Measurements from ENCODE around the gene GALK1.
A peak's percentile ranks its signal among the peaks of the same experiment; 100 is the strongest.
"Not testable (repeated sequence)": the region's sequence is repeated elsewhere in the genome, so short reads cannot be mapped to it uniquely, and the experiment has no call there.

The GALK1 gene

DNA sequence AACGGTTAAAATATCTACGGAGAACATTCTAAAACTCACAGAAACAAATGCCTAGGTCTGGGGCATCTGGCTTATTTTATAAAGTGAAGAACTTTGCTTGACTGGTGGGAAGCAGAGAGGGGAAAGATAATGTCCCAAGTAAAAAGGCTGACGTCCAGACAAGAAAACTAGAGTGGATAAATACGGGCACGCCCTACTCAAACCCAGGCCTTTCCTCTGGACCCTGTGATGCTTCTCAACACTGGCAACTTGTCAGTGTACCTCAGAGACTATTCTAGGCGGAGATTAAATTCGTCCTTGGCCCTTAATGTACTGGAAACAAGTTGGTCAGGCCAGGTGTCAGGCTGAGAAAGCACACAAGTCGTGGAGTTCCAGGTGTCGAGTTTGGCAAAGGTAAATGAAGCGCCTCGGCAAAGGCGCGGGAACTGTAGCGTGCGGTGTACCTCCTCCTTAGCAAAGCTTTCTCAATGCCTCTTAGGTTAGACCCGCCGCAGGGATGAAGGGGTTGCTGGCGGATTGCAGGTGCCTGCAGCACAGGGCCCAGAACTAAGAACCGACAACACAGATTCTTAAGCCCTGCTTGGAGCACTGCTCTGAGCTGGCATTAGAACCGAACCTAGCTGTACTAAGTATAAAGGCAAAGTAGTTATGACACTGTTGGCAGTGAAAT, 18.9 kb upstream of the GALK1 start:
- no peak for DNase-seq (ENCODE audit: low read depth)

- DNase-seq (ENCODE audit: low read depth), result no peak
These were observed 18.2 kb upstream of the GALK1 start for GRCh38 chr17:75783069-75783783.

DNA sequence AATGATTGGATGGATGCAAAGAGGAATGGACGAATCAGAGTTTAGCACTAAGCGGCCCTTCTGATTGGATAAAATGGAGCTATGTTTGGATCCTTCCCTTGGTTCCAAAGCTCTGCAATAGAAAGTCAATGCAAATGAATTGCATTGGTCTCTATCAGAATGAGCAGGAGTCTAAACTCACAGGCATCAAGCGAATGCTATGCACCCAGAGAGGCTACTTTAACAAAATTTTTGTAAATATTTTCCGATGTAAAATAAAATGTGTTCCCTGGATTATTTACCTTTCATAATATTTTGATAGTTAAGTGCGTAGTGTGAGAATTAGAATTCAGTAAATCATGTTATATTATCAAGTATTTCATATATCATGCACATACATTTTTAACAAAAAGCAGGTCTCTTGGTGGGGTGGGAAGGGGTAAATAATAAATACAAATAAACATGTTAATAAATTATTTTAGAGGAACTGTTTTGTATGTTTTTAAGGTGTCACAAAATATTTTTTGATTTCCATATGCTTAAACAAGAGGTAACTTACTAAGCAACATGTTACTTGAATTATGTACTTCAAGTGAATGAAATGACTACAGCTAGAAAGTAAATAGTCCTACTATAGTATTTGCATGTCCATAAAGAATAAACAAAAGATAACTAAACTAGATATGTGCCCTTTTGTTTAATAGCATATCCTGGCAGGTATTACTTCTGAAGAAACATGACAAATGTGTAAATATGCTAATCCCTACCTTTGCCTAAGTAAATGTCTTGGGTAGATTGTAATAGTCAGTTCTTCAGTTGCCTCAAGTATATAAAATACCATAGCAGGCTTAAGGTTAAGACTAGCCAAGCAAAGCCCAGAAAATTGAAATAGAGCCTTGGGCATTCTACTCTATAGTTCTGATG, 15.2 kb upstream of the GALK1 start:
- no peak for DNase-seq (ENCODE audit: low read depth)

DNA sequence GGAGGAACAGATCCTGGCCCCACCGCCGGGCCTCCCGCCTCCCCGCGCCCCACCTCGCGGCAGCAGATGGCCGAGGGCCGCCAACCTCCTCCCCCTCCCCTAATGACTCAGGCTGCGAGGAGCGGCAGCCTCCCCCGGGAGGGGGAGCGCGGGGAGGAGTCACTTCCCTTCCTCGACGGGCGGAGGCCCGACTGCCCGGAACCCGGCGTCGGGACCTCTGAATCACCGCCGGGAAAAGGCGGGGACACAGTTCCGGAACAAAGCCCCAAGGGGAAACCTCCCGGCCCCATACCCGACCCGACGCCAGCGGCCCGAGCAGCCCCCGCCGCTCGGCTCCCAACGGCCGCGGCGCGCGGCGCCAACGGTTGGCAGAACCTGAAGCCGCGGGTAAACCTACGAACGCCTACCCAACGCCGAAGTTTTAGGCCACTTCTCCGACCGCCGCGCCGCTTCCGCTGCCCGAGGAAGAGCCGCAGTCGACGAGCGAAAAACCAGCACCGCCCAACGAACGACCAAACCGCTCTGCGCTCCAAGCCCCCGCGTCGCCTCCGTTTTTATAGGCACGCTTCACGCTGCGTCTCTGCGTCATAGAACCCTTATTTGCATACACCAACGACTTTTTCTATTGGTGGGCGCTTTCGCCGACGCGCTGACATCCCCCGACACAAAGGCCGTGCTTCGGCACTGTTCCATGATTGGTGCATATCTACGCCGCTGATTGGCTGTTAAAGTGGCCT, 14.4 kb upstream of the GALK1 start:
- DNase-seq (ENCODE audit: low read depth), result peak; percentile 98

DNA sequence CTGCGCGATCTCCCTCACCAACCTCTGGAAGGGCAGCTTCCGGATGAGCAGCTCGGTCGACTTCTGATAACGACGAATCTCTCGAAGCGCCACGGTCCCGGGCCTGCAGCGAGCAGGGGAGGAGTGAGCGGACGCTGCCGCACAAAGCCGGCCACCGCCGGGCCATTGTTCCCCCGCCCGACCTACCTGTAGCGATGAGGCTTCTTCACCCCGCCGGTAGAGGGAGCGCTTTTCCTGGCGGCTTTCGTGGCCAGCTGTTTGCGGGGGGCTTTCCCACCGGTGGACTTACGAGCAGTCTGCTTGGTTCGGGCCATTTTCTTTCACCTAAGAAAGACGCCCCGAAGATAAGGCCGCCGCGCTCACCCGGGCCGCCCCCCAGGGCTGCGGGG, 13.9 kb upstream of the GALK1 start:
- no peak for DNase-seq (ENCODE audit: low read depth)

- DNase-seq (ENCODE audit: low read depth), result not testable (repeated sequence)
These were observed 13.3 kb upstream of the GALK1 start for GRCh38 chr17:75778066-75778860.

- no peak for DNase-seq (ENCODE audit: low read depth)
These were observed 12.4 kb upstream of the GALK1 start for GRCh38 chr17:75777296-75777922.

DNA sequence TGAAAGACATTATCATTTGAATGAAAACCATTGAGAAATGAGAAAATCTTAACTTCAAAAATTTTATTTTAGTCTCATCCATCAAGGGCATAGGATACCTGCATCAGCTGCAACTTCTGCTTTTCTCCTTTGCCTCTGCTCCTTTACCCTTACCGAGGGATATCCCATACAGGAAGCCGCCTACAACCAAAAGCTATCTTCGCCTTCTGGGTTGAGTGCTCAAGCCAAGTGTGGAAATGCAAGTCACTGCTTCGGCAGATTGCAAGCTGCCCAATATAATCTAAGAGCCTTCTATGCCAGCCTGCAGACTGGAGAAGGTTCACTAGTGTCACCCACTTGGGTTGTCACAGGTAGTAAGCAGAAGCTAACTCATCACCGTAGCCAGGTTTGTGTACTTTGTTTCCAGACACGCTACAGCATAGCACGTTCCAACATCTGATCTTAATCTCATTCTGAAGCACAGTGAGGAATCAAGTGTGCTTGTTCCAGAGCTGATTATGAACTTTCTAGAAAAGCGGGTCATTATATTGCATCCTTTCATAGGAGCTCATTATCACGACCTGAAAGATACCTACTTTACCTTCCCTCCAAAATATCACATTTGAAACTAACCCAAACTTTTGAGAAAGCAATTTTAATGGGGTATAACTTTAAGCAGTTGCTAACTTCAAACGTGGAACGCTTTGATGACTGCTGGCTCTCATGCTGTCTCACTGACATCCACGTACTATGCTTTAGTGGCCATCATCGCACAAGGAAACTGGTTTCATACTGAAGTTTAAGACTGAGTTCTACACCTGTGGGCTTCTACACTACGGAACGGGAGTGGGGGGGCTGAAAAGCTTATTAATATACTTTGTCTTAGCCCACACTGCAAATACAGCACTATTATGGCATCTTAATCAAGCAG, 11.6 kb upstream of the GALK1 start:
- DNase-seq (ENCODE audit: low read depth), result no peak

GRCh38 chr17:75774991-75775668, 10.1 kb upstream of the GALK1 start:
- no peak for DNase-seq (ENCODE audit: low read depth)

- DNase-seq (ENCODE audit: low read depth), result no peak
These were observed 9.5 kb upstream of the GALK1 start for GRCh38 chr17:75774471-75774990.

- no peak for DNase-seq (ENCODE audit: low read depth)
These were observed 8.9 kb upstream of the GALK1 start for GRCh38 chr17:75773808-75774470.

GRCh38 chr17:75773121-75773807, 8.3 kb upstream of the GALK1 start:
- DNase-seq (ENCODE audit: low read depth), result no peak

GRCh38 chr17:75771334-75772281, 6.6 kb upstream of the GALK1 start:
- DNase-seq (ENCODE audit: low read depth), result no peak

- no peak for DNase-seq (ENCODE audit: low read depth)
These were observed 4.5 kb upstream of the GALK1 start for GRCh38 chr17:75769536-75769935.

DNA sequence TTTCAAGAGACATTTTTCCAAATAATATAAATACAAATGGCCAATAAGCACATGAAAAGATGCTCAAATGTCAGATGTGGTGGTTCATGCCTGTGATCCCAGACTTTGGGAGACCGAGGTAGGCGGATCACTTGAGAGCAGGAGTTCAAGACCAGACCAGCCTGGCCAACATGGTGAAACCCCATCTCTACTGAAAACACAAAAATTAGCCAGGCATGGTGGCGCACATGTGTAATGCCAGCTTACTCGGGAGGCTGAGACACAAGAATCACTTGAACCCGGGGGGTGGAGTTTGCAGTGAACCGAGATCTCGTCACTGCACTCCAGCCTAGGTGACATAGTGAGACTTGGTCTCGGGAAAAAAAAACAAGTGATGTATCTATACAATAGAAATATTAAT, 2.9 kb upstream of the GALK1 start:
- no peak for DNase-seq (ENCODE audit: low read depth)

GRCh38 chr17:75765981-75766380, 989 bp upstream of the GALK1 start:
- no peak for DNase-seq (ENCODE audit: low read depth)

GRCh38 chr17:75764417-75764710, 628 bp downstream of the GALK1 start:
- no peak for DNase-seq (ENCODE audit: low read depth)
